Endothelial cell of umbilical vein (primary cell): ENCODE measurements around the gene HDGFL2. TPM values are rescaled to one million over a fixed set of nuclear protein-coding genes. Genes with fewer than 3 reads are reported as not detected.

Experiments
- BruUV-seq: library from RNA; stranded (reverse); fragments of 400-500 nt; replicated peaks from 2 replicates; lab custom pipeline; 2021; lab: Mats Ljungman, UMichigan
- CTCF ChIA-PET: fragments of 300-600, 350-600 bp; sonication (Branson Sonifier 250); formaldehyde crosslinking; loops from one replicate; lab custom pipeline; 2021; ENCODE audit warnings: antibody characterized with exemption, inconsistent platforms; lab: Charles Lee
- POLR2A ChIA-PET: fragments of 300-600, 350-600 bp; sonication (Branson Sonifier 250); formaldehyde crosslinking; loops from one replicate; lab custom pipeline; 2021; ENCODE audit warnings: antibody characterized with exemption, inconsistent platforms; lab: Charles Lee
- DNase-seq: peaks from one replicate; pipeline ENCODE4 v3.0.0-alpha.2; 2011; ENCODE audit warnings: low read depth, low spot score
- FAIRE-seq: peaks from 2 replicates; lab custom pipeline; 2011; peaks lifted over from hg19 to GRCh38; lab: Jason Lieb, UNC
- H2AFZ ChIP-seq: 2 replicates; pipeline ENCODE4 v1.6.0; 2012; ENCODE audit warnings: low read depth, low read length, control low read depth, inconsistent platforms
- H3K27ac ChIP-seq: 2 replicates; pipeline ENCODE4 v1.5.1; 2011; ENCODE audit warnings: low read depth, mild to moderate bottlenecking, control low read depth, low read length, moderate library complexity; ENCODE audit not compliant: insufficient read depth
- H3K27me3 ChIP-seq, 2 experiments: 2 replicates each; pipeline versions ENCODE4 v1.6.0 to v1.6.1; 2011; ENCODE audit warnings: low read length in 2 of 2, mixed read lengths in 1 of 2; ENCODE audit not compliant: control insufficient read depth in 2 of 2, insufficient read depth in 2 of 2
- H3K36me3 ChIP-seq, 2 experiments: 2 replicates in 1 of 2; 3 replicates in 1 of 2; pipeline ENCODE4 v1.5.1; 2011; ENCODE audit warnings: low read length in 2 of 2, mild to moderate bottlenecking in 1 of 2, moderate library complexity in 1 of 2; ENCODE audit not compliant: control insufficient read depth in 2 of 2, insufficient read depth in 2 of 2; ENCODE audit errors: extremely low read depth in 1 of 2
- H3K4me1 ChIP-seq: 3 replicates; pipeline ENCODE4 v1.5.1; 2011; ENCODE audit warnings: mild to moderate bottlenecking, low read length; ENCODE audit not compliant: control insufficient read depth, insufficient read depth; ENCODE audit errors: extremely low read depth
- H3K4me2 ChIP-seq: 2 replicates; pipeline ENCODE4 v1.6.1; 2011; ENCODE audit warnings: low read length, control low read depth, mixed read lengths; ENCODE audit not compliant: insufficient read depth
- H3K4me3 ChIP-seq, 3 experiments: fragments of 200-600 bp in 1 of 3; sonication (generic), shearing (Covaris generic) in 1 of 3; replicated peaks in 1 of 3; 2 replicates each; pipeline ENCODE4 v1.5.1; 2011 to 2016; ENCODE audit warnings: control low read depth in 3 of 3, low read length in 3 of 3, mild to moderate bottlenecking in 2 of 3, inconsistent platforms in 1 of 3, low read depth in 1 of 3, moderate library complexity in 1 of 3; ENCODE audit not compliant: insufficient read depth in 1 of 3
- H3K79me2 ChIP-seq: 2 replicates; pipeline ENCODE4 v1.6.0; 2012; ENCODE audit warnings: low read length, inconsistent platforms; ENCODE audit not compliant: control insufficient read depth, insufficient read depth
- H3K9ac ChIP-seq: replicated peaks from 2 replicates; pipeline ENCODE3; 2011; ENCODE audit warnings: low read length, control low read depth; ENCODE audit not compliant: insufficient read depth; ENCODE audit errors: extremely low read depth
- H3K9me1 ChIP-seq: replicated peaks from 3 replicates; pipeline ENCODE4 v1.6.0; 2011; ENCODE audit warnings: mild to moderate bottlenecking, low read length; ENCODE audit not compliant: control insufficient read depth, insufficient read depth; ENCODE audit errors: extremely low read depth
- H3K9me3 ChIP-seq: replicated peaks from 2 replicates; pipeline ENCODE4 v1.5.1; 2012; ENCODE audit warnings: low read length, inconsistent platforms; ENCODE audit not compliant: control insufficient read depth, insufficient read depth
- H4K20me1 ChIP-seq: replicated peaks from 2 replicates; pipeline ENCODE3; 2011; ENCODE audit warnings: mild to moderate bottlenecking, low read length; ENCODE audit not compliant: control insufficient read depth, insufficient read depth; ENCODE audit errors: extremely low read depth
- EZH2 ChIP-seq: IDR thresholded peaks from 2 replicates; pipeline ENCODE4 v1.6.1; 2012; ENCODE audit warnings: borderline replicate concordance, low read depth, mild to moderate bottlenecking, moderate library complexity, low read length, inconsistent platforms; ENCODE audit not compliant: severe bottlenecking
- GATA2 ChIP-seq: IDR thresholded peaks from 2 replicates; pipeline ENCODE4 v1.7.0; 2011; ENCODE audit warnings: low read depth, mild to moderate bottlenecking, moderate library complexity, mixed read lengths, low read length; ENCODE audit not compliant: insufficient read length, insufficient read depth
- JUN ChIP-seq: IDR thresholded peaks from 2 replicates; pipeline ENCODE4 v1.6.1; 2011; ENCODE audit warnings: borderline replicate concordance, low read depth; ENCODE audit not compliant: insufficient read length, insufficient read depth
- MYC ChIP-seq: IDR thresholded peaks from one replicate; pipeline ENCODE4 v1.6.1; 2011; ENCODE audit warnings: mild to moderate bottlenecking, low read depth, low read length
- POLR2A ChIP-seq: IDR thresholded peaks from 2 replicates; pipeline ENCODE4 v1.6.1; 2012; ENCODE audit warnings: low read depth, mild to moderate bottlenecking, control low read depth, low read length
- POLR2AphosphoS5 ChIP-seq: IDR thresholded peaks from 2 replicates; pipeline ENCODE4 v1.6.1; 2012; ENCODE audit warnings: low read depth, mild to moderate bottlenecking, control low read depth, low read length, moderate library complexity; ENCODE audit not compliant: insufficient read depth
- dilution Hi-C: fragments of 300-500 bp; cut with MboI; formaldehyde crosslinking; loops from one replicate; pipeline ENCODE4 v1.15.0; 2019; ENCODE audit warnings: low sequenced_read_pairs; ENCODE audit not compliant: extremely low pct_ligation_motif_present
- intact Hi-C: fragments of 100-400 bp; cut with micrococcal nuclease; formaldehyde crosslinking; loops from one replicate; pipeline ENCODE4 v1.10.0; 2022
- polyA plus RNA-seq, 4 experiments: library from polyadenylated mRNA; depleted of rRNA in 3 of 4; stranded (reverse) in 3 of 4; unstranded in 1 of 4; fragments of >200 nt; gene quantifications; 2 replicates each; pipeline versions ENCODE4 v1.2.1 to v1.2.3, GENCODE V29; 2011 to 2012; ENCODE audit warnings: missing spikeins in 1 of 4
- total RNA-seq: library from RNA; stranded (reverse); gene quantifications from 2 replicates; pipeline ENCODE4 v1.2.3, GENCODE V29; 2021
- TF ChIP-seq, protein P1 (sequence below): IDR thresholded peaks from 2 replicates; pipeline ENCODE4 v1.6.1; 2011; ENCODE audit not compliant: insufficient read depth, insufficient read length

The HDGFL2 gene
- total and polyA plus RNA-seq, 2 donors (not counting 3 experiments of a cell fraction or from before 2014, with no cell fraction given) = 39.1 to 79.6 TPM

DNA sequence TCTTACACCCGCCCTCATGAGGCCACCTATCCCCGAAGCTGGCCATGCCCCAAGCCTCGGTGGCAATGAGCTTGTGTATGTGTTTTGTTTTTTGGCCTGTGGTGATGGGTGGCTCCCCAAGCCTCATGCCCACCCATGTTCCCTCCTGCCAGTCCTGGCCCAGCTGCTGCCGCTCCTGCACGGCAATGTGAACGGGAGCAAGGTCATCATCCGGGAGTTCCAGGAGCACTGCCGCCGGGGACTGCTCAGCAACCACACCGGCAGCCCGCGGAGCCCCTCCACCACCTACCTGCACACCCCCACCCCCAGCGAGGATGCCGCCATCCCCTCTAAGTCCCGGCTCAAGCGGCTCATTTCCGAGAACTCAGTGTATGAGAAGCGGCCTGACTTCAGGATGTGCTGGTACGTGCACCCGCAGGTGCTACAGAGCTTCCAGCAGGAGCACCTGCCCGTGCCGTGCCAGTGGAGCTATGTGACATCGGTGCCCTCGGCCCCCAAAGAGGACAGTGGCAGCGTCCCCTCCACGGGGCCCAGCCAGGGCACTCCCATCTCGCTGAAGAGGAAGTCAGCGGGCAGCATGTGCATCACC, 39.1 kb upstream of the HDGFL2 start:
- ChIA-PET CTCF (no interaction called here), POLR2A (no interaction called here)
- Histone ChIP-seq H3K27ac (no peak overlapping the region), H3K9me1 (no peaks in the 10 kb centered on the region), H3K27me3 (no peaks in the 10 kb centered on the region), H3K36me3 (peaks cover 5 to 17% of the 10 kb centered on the region in 2 experiments), H3K9ac (no peak overlapping the region), H4K20me1 (no peaks in the 10 kb centered on the region), H3K4me3 (no peak overlapping the region), H2AFZ (no peak overlapping the region), H3K4me2 (no peak overlapping the region), H3K79me2 (no peaks in the 10 kb centered on the region), H3K9me3 (no peaks in the 10 kb centered on the region), H3K4me1 (no peaks in the 10 kb centered on the region)
- BruUV-seq = no TSS peak
- dilution Hi-C loops (no loop called here), intact Hi-C loops (no loop called here)
- TF ChIP-seq POLR2A (no peak), POLR2AphosphoS5 (no peak), EZH2 (no peak), GATA2 (no peak)
- TF ChIP-seq, protein P1, sequence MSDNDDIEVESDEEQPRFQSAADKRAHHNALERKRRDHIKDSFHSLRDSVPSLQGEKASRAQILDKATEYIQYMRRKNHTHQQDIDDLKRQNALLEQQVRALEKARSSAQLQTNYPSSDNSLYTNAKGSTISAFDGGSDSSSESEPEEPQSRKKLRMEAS = no peak
- no peak for DNase-seq
- FAIRE-seq = no peak

DNA sequence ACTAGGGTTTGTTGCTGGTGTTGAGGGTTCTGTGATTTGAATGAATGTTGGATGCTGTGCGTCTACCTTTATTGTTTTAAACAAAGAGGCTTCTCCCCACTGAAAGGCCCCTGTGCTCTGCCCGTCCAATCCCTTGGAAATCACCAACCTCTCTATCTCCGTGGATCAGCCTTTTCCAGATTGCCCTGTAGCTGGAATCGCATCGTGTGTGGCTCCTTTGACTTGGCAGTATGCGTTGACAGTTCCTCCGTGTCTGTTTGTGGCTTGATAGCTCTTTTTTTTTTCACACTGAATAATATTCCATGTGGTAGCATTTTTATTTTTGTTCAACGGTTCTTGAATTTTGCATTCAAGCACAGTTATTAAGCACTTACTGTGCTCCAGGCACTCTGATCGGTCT, 37.7 kb upstream of the HDGFL2 start:
- no peaks in the 10 kb centered on the region for H3K27me3 ChIP-seq
- no peak overlapping the region for H3K4me2 ChIP-seq
- peaks cover 5 to 15% of the 10 kb centered on the region in 2 experiments for H3K36me3 ChIP-seq
- H3K27ac ChIP-seq = no peak overlapping the region
- dilution Hi-C loops (no loop called here), intact Hi-C loops (no loop called here)
- FAIRE-seq = no peak
- H3K9me1 ChIP-seq = no peaks in the 10 kb centered on the region
- no peaks in the 10 kb centered on the region for H3K4me1 ChIP-seq
- no peak overlapping the region for H2AFZ ChIP-seq
- no peak overlapping the region for H3K9ac ChIP-seq
- ChIA-PET CTCF (no interaction called here), POLR2A (no interaction called here)
- no peak overlapping the region for H3K4me3 ChIP-seq
- DNase-seq = no peak
- BruUV-seq = no TSS peak
- H3K9me3 ChIP-seq = no peaks in the 10 kb centered on the region
- TF ChIP-seq GATA2 (no peak), JUN (no peak), MYC (no peak), POLR2A (no peak)
- TF ChIP-seq, protein P1 = no peak
- H3K79me2 ChIP-seq = no peaks in the 10 kb centered on the region
- no peaks in the 10 kb centered on the region for H4K20me1 ChIP-seq
